A204.1 (cell line): Measurements from ENCODE around the gene SKAP1.
"Not testable (repeated sequence)": the region's sequence is repeated elsewhere in the genome, so short reads cannot be mapped to it uniquely, and the experiment has no call there.

Experiments
- FAIRE-seq: peaks from 2 replicates; lab custom pipeline; 2012; peaks lifted over from hg19 to GRCh38; lab: Jason Lieb, UNC

Gene SKAP1

DNA sequence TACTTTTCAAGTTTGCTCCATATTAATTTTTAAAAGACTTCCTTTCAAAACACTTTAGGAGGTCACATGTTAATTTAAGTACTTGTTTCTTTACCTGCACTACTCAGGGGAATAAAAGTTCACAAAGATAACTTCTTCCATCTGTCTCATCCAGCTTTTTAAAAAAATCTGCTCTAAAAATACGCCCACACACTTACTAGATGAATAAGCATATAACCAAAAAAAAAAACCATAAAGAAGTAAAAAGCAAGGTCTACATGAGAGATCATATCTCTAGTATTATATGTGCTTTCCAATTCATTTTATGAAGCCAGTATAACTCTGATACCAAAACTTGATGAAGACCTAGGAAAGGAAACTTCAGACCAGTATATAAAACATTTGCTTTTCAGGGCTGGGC, 17.2 kb downstream of the SKAP1 start:
- FAIRE-seq = no peak

DNA sequence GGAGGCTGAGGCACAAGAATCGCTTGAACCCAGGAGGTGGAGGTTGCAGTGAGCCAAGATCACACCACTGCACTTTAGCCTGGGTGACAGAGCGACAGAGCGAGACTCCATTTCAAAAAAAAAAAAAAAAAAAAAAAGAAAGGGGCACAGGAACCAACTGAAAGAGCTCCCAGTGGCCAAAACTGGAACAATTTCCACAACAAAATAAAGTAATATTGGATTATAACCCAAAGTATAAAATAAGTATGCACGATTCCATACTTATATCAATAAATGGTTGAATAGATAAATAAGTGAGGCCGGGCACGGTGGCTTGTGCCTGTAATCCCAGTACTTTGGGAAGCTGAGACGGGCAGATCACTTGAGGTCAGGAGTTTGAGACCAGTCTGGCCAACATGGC, 19.2 kb downstream of the SKAP1 start:
- FAIRE-seq = not testable (repeated sequence)

DNA sequence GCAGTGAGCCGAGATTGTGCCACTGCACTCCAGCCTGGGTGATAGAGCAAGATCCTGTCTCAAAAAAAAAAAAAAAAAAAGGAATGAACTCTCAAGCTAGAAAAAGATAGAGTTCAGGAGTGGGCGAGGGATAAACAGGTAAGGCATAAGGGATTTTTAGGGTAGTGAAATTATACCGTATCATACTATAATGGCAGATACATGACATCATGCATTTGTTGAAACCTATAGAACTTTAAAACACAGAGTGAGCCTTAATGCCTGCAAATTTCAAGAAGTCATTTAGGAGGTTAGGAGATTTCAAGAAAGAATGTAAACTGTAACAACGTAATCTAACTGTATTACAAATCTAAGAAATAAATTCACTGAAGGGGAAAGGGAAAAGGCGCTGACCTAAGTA, 20.4 kb downstream of the SKAP1 start:
- FAIRE-seq = no peak

DNA sequence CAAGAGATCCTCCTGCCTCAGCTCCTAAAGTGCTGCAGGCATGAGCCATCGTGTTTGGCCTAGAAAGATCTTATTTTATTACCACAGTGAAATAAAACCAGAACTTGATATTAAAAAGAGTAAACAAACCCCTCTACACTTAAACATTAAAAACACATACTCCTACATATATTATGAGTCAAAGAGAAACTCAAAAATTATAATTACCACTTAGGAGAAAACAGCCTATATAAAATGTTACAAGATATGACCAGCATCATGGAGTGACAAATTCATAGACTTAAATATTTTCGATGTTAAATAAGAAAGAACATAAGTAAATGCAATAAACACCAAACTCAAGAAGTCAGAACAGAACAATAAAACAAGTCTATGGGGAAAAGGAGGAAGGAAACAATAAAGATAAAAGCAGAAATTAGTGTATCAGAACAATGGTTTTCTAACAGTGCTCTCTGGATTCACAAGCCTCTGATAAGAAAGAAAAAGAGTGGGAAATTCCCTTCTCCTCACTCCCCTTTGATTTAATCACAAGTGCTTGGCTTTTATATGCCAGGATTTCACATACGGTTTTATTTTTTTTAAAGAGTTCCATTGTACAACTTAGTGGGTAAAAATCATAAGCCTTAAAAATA, 23.0 kb downstream of the SKAP1 start:
- FAIRE-seq = no peak

DNA sequence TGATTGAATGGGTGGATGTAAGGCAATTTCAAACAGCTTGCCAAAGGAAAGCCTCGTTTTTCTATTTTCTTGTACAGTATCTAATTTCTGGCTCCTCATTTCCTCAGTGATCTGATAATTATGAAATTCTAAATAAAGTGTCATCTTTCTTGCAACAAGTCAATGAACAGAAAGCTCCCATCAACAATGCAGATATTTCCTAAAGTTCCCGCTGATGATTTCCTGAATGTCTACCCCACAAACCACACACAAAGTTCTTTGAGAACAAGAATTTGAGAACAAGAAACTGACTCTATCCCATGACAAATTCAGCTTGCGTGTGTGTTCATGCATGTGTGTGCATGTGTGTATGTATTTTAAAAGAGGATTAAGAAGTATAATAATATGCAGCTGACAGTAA, 35.2 kb downstream of the SKAP1 start:
- FAIRE-seq = no peak

DNA sequence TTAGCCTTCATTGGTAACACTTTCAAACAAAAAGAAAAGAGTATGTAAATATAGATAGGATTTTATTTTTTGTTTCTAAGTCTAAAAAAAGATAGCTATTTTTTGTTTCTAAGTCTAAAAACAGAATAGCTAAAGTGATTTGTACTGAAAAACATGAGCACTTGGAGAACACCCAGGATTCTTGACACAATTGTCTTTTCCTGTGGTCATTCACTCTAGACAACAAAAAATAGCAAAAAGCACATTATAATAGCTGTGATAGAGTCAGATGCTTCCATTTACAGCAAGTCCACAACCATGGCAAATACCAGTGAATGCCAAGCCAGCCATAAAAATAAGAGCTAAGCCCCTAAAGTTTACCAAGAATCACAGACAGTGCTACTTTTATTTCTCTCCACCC, 36.7 kb downstream of the SKAP1 start:
- no peak for FAIRE-seq

DNA sequence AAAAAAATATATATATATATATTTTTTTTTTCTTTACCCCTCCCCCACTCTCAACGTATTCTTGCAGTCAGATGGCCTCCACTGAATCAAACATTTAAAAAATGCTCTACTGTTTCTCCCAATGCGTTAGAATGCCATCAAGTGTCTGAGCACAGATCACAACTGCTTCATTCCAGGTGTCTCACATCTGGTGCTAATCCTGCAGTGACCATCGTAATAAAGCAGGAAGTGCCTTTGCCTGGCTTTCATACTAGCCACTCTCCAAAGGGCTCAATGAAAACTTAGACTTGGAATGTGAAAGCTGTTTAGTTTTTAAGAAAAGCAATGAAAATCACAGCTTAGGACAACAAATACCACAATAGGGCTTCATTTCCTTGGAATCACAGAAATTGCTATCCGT, 37.2 kb downstream of the SKAP1 start:
- no peak for FAIRE-seq

DNA sequence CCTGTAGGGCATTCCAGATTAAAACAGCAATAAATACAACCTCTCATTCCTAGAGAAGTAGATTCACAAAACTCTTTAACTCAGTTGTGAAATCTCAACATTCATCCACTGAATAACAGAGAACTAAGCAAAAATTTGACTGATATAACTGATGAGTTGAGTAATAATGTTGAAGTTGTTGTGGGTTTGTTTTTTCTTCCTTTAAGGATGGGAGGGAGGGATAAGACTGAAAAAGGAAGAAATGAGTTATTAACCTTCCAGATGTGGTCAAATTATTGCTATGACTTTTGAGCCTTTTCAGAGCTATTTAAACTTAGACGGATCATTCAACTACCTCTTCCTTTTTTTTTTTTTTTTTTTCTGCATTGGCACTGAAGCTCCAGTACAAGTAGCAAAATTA, 38.6 kb downstream of the SKAP1 start:
- FAIRE-seq = no peak

DNA sequence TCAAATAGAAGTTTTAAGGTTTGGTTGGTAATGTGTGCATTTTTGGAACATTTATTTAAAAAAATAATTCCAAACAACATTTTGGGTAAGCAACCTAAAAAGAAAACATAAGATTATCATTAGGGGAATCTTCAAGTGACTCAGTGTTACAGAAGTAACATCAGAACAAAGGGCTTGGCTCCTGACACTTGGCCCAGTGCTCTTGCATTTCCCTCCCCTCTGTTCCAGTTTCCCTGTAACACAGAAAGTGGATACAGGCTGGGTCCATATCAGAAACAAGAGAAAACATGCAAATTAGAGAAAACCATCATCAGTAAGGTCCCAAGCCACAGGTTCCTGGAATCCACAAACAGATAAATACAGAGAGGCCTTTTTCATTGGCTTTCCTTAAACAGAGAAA, 40.1 kb downstream of the SKAP1 start:
- no peak for FAIRE-seq

DNA sequence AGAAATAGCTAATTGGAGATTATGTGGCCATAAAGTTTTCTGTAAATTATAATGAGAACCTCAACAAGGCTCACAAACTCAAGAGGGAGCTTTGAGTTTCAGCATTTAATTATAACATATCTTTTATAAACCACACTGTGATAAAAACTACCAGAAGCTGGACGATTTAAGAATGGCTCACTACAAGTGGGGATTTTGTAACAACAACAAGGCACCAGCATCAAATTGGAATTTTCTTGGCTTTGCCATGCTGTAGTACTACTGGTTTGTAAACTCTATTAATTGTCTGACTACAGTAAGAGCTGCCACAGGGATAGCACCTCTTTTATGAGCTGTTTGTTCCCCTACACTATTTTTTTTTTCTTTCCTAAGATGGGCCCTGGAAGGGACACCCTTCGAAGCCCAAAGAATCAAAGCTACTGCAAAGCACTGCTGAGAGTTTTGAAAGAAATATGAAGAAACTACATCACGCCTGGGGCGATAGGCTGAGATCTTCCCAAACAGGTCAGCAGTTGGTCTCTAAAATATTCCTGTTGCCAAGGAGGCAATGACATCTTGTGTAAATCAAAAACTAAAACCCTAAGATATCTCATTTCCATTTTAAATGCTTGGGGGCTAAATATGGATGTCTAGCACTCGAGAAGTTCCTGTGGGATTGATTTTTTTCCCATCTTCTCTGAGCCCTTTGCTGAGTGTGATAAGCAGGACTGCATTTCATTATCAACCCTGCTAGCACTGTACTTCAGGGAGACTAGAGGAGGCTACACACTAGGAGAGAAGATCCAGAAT, 40.9 kb downstream of the SKAP1 start:
- no peak for FAIRE-seq

DNA sequence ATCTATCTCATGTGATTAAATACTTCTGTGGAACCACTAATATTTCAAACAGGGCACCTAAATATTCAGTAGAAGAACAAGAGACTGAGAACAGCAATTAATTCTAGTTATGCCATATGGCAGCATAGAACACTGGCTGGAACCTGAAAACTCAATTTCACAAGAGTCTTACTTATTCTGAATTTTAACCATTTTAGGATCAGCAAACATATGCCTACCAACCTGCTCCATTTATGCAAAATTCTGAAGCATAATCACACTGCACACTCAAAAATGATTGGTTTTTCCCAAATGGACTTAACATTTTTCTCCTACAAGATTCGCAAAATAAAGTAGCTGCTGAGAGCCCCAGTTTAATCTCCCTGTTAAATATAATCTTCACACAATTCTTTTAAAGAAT, 43.2 kb downstream of the SKAP1 start:
- no peak for FAIRE-seq

DNA sequence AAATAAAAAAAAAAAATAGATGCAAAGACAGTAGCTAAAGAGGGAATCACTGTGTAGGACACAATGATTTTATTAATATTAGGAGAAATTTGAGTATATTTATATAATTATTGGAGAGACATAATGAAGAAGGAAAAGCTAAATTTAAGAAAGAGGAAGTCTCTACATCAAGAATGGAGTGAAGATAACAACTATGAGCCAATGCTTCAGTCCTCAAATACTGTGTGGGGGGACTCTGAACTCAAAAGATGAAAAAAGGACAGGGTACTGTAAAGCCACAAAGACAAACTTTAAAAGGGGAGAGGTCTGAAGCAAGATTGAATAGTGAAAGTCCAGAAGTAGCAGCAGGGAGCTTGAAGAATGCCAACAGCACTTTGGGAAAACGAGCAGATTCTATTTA, 44.7 kb downstream of the SKAP1 start:
- FAIRE-seq = no peak

DNA sequence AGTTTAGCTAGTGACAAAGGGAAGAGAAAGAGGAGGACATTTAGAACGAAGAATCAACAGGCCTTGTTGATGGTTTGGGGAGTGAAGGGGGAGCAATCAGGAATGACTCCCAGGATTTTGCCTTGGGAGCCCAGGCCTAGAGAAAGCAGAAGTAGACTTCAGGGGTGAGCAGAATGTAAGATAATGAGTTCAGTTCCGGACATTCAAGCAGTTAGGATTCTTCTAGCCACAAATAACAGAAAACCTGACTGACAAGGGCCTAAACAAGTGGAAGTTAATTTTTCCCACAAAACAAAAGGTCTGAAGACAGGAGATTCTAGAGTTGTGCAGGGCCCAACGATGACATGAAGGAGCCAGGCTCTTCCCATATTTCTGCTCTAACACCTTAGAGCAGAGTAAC, 45.9 kb downstream of the SKAP1 start:
- FAIRE-seq = no peak

DNA sequence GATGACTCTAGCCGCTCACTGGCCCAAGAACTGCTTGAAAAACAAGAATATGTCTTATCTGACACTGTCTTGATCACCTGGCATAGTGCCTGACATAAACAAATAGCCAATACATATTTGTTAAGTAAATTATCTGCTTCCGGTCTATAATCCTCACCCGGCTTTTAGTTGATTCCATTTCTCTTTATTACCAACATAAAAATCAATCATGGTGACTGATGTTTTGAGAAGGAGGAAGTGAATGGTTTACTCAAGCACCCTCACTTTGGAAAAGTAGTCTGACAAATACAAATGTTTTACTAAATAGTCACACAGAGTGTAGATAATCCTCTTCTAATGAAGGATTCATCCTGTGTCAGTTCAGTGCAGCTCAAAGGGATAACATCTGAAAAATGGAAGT, 47.0 kb downstream of the SKAP1 start:
- no peak for FAIRE-seq

DNA sequence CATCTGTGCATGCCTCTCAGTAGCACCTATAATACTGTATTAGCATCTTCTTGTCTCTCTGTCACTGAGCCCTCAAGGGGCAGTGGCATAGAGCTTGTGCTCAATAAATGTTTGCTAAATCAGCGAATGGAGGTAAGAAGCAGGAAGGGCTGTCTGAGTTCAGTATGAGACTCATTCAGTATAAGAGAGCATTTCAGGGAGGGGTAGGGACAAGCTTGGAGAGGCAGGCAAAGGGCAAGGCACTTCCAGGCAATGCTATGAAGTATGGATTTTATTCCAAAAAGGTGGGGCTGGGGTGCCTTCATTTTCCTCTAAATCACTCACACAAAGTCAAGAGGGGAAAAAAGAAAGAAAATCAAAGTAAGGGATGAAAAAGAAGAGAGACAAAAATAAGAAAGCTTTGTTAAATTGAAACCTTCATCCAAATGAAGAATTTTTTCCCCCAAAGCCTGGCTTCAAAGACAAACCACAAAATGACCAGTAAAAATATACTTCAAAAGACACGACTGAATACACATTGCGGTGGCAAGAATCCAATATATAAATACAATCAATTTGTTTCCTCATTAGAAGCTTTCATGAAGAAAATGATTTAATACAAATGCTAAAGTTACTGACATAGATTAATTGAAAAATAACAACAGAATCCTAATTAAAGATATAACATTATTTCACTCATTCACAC, 51.2 kb downstream of the SKAP1 start:
- no peak for FAIRE-seq

DNA sequence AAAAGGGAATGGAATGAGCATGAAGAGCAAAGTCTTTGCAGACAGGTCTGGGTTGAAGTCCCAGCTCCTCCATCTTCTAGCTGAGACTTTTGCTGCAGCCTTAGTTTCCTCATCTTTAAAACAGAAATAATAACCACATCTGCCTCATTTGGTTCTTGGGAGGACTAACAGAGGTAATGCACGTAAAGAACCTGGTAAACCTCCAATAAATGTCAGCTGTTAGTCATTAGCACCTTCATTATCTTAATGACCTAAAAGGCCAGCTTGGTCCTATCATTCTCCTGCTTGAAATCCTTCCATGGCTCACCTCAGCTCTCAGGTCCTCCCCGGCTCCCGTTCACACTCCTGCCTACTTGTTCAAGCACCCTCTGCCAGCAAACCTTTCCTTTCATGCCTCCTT, 51.8 kb downstream of the SKAP1 start:
- no peak for FAIRE-seq

DNA sequence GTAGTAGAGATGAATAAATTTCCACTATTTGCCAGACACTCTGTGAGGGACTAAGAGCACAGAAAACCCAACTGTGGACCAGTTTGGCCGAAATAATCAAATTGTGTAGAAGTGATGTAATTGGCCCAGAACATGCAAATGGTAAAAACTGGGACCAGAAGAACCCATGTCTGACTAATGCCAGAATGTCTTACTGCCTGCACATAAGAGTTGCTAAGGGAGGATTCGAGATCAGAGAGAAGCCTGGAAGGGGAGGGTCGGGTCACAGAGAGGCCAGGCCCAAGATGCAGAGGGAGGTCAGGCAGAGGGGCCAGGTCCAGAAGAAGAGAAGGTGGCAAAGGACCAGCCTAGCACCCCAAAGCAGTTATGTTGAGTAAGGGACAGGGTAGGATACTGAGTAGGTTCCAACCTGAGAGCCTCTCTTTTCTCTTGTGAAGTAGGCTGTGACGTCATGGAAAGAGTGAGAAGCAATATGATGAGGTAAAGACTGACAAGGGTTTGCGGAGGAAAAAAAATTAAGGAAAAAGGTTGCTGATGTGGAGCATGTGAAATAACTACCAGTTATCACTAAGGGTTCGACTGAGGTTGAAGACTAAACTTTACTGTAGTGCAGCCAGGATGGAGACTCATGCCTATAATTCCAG, 53.2 kb downstream of the SKAP1 start:
- FAIRE-seq = no peak

DNA sequence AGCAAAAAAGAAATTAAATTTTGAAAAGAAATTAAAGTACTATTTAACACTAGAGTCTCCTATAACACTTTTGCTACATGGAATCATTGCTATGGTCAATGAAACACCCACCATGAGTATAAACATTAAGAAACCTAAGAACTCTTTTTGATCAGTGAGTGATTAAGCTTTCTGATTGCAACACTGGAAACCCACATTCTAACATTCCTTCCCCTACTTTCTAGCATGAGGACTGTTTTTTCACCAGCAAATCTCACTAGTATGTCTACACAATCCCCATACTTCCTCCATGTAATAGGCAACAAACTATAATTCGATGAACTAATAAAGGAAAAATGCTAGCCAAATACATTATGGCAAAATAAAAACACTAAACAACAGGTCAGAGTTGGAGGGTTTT, 54.7 kb downstream of the SKAP1 start:
- no peak for FAIRE-seq

DNA sequence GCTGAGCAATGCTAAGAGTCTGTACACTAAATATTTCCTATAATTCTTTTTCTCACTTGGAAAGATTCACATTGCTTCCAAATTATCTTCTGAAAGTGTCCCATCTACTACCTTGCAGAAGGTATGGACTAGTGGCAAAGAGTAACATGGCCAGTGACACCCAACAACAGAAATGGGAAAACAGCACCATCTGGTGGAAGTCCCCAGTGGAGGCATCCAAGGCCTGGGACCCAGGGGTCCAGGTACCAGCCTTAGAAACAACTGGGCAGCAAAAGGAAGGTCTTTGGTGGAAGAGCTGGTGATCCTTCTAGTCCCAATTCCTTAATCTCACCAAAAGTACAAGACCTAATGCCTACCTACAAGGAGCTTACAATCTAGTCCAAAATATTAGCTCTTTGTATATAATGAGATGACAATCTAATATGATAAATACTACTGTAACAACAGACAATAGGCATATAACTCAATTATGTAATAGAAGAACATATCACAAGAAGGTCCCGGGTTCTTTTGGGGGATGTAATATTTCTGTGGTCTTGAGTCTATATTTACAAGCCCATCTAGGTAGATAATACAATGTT, 55.3 kb downstream of the SKAP1 start:
- no peak for FAIRE-seq

DNA sequence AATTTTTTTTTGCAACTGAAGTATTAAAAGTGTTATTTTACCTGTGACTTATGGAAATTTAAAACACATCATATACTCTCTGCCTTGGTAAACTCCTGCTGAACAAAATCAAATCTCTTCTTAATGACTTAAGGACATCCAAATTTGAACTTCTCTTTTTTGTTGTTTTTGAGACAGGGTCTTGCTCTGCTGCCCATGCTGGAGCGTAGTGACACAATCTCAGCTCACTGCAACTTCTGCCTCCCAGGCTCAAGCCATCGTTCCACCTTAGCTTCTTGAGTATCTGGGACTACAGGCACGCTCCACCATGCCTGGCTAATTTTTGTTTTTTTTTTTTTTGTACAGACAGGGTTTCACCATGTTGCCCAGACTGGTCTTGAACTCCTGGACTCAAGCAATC, 56.1 kb downstream of the SKAP1 start:
- FAIRE-seq = no peak

DNA sequence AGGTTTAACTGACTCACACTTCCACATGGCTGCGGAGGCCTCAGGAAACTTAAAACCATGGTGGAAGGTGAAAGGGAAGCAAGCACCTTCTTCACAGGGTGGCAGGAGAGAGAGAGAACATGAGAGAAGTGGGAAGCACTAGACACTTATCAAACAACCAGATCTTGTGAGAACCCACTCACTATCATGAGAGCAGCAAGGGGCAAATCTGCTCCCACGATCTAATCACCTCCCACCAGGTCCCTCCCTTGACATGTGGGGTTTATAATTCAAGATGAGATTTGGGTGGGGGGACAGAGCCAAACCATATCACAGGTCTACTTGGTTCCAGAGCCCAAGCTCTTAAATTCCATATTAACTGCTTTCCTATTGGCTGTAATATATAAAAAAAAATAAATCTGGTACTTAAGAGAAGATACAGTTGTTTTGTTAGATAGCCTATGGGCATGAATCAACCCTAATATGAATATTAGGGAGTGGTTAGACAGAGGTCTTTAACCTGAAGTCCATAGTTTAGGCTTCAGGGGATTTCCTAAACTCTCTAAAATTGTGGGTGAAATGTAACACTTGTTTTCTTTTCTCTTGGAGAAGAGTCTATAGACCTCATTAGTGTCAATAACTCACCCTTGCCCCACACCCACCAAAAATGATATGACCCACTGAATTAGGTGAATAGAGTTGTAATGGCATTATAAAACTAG, 56.7 kb downstream of the SKAP1 start:
- no peak for FAIRE-seq

DNA sequence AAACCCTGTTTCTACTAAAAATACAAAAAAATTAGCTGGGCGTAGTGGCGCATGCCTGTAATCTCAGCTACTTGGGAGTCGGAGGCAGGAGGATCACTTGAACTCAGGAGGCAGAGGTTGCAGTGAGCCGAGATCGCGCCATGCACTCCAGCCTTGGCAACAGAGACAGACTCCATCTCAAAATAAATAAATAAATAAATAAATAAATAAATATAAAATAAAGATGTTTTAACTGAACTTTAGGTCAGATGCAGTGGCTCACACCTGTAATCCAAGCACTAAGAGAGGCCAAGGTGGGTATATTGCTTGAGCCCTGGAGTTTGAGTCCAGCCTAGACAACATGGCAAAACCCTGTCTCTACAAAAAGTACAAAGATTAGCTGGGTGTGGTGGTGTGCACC, 61.0 kb downstream of the SKAP1 start:
- FAIRE-seq = not testable (repeated sequence)
